Left lung (tissue), 10 donors: ENCODE measurements around the gene SFXN5. TPM values are rescaled to one million over a fixed set of nuclear protein-coding genes. Genes with fewer than 3 reads are reported as not detected.

Source experiments
- ATAC-seq: fragments of 200-7000 bp; cut with Tn5 transposase; one replicate; pipeline ENCODE4 v1.9.1; 2020; ENCODE audit warnings: moderate library complexity
- DNase-seq, 4 donors: peaks; one replicate each; pipeline ENCODE4 v3.0.0-alpha.2; 2013 to 2020
- H3K27ac ChIP-seq, 2 donors: fragments of 200-600 bp; sonication (generic) in 1 of 2; one replicate each; pipeline versions ENCODE4 v1.5.0 to v1.8.0; 2020 to 2021
- H3K27me3 ChIP-seq, 2 donors: fragments of 200-600 bp; sonication (generic) in 1 of 2; one replicate each; pipeline versions ENCODE4 v1.5.0 to v1.8.0; 2020 to 2021
- H3K36me3 ChIP-seq, 2 donors: fragments of 200-600 bp; sonication (generic) in 1 of 2; one replicate each; pipeline versions ENCODE4 v1.5.0 to v1.8.0; 2020 to 2021
- H3K4me1 ChIP-seq, 2 donors: fragments of 200-600 bp; one replicate each; pipeline ENCODE4 v1.8.0; 2021
- H3K4me3 ChIP-seq, 2 donors: fragments of 200-600 bp; sonication (generic) in 1 of 2; one replicate each; pipeline versions ENCODE4 v1.5.0 to v1.8.0; 2020 to 2021; ENCODE audit warnings: mild to moderate bottlenecking in 1 of 2
- H3K9me3 ChIP-seq, 2 donors: fragments of 200-600 bp; sonication (generic) in 1 of 2; one replicate each; pipeline versions ENCODE4 v1.5.0 to v1.8.0; 2020 to 2021
- CTCF ChIP-seq, 2 donors: fragments of 200-600 bp; sonication (generic) in 1 of 2; IDR thresholded peaks; one replicate each; pipeline versions ENCODE4 v1.5.0 to v1.8.0; 2021; ENCODE audit warnings: antibody characterized with exemption in 2 of 2
- intact Hi-C, 2 donors: fragments of 100-400 bp; cut with DNase I; formaldehyde crosslinking; loops; one replicate each; pipeline versions ENCODE4 v1.11.2 to v1.14.2; 2022
- polyA plus RNA-seq, 6 donors: library from polyadenylated mRNA; unstranded; fragments of 120-200 nt; gene quantifications; one replicate each; pipeline ENCODE4 v1.2.1, GENCODE V29; 2013; ENCODE audit not compliant: insufficient read length in 6 of 6
- total RNA-seq, 2 donors: library from RNA; stranded (reverse); fragmentation: NEBNext Ultra II Directional; extraction: Animal tissue kit (Norgen Biotek cat#: 25700); gene quantifications; one replicate each; pipeline ENCODE4 v1.2.1, GENCODE V29; 2021
- donor health status: DM: no; HTN: yes; CAD: no.
- donor health status: DM: no; HTN: no; CAD: no.

SFXN5 gene
- total and polyA plus RNA-seq, 8 donors = 14.5 to 21.1 (median 15.8) TPM

DNA sequence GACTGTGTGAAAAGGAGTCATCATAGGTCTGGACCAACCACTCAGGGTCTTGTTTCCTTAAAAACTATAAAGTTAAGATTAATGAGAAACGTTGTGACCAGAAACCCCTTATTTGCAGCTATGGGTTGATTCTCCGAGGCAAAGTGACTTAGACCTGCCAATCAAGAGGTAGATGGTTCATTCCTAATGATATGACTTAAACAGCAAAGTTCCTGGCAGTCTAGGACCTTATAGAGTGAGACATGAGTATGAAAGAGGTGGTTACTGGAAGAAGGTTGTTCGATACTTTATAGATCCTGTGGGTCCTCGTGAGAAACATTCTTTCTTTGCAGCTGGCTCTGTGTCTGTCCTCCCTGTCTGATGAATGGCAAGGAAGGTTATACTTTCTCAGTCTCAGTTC lies 8.0 kb downstream of the SFXN5 start:
- Histone ChIP-seq H3K36me3 (peaks cover 0 to 2% of the 10 kb centered on the region in 2 donors), H3K4me3 (no peak overlapping the region), H3K4me1 (peaks cover 0 to 10% of the 10 kb centered on the region in 2 donors), H3K27me3 (no peaks in the 10 kb centered on the region), H3K9me3 (no peaks in the 10 kb centered on the region), H3K27ac (no peak overlapping the region)
- DNase-seq (no peak), ATAC-seq (no peak)
- TF ChIP-seq CTCF (IDR thresholded peaks at IDR 0.05) = no peak
- intact Hi-C loops = no loop called here

GRCh38 chr2:73059106-73059505 lies 12.4 kb downstream of the SFXN5 start:
- no peaks in the 10 kb centered on the region for H3K27me3 ChIP-seq
- no peak for ATAC-seq
- peaks cover 0 to 4% of the 10 kb centered on the region in 2 donors for H3K4me1 ChIP-seq
- TF ChIP-seq CTCF (IDR thresholded peaks at IDR 0.05) = no peak
- no peak overlapping the region for H3K27ac ChIP-seq
- no peak overlapping the region for H3K4me3 ChIP-seq
- intact Hi-C loops = no loop called here
- peaks cover 0 to 17% of the 10 kb centered on the region in 2 donors for H3K9me3 ChIP-seq
- no peak for DNase-seq
- H3K36me3 ChIP-seq = peaks cover 0 to 35% of the 10 kb centered on the region in 2 donors

- Histone ChIP-seq H3K4me3 (no peak overlapping the region), H3K36me3 (peaks cover 0 to 39% of the 10 kb centered on the region in 2 donors), H3K27ac (no peak overlapping the region), H3K4me1 (no peaks in the 10 kb centered on the region), H3K27me3 (no peaks in the 10 kb centered on the region), H3K9me3 (peaks cover 0 to 17% of the 10 kb centered on the region in 2 donors)
- intact Hi-C loops = no loop called here
- DNase-seq (no peak), ATAC-seq (no peak)
- no peak for TF ChIP-seq CTCF (IDR thresholded peaks at IDR 0.05)
Measured at GRCh38 chr2:73054980-73055379, 16.5 kb downstream of the SFXN5 start.

- Histone ChIP-seq H3K4me1 (no peaks in the 10 kb centered on the region), H3K9me3 (peaks cover 0 to 17% of the 10 kb centered on the region in 2 donors), H3K27me3 (no peaks in the 10 kb centered on the region), H3K36me3 (peaks cover 0 to 37% of the 10 kb centered on the region in 2 donors), H3K4me3 (no peak overlapping the region), H3K27ac (no peak overlapping the region)
- intact Hi-C loops = no loop called here
- peak in 1 of 4 donors; percentile 16 for DNase-seq
- peak; percentile 29 for ATAC-seq
- TF ChIP-seq CTCF (IDR thresholded peaks at IDR 0.05) = no peak
Measured at GRCh38 chr2:73053316-73054114, 18.0 kb downstream of the SFXN5 start.

- peaks cover 0 to 4% of the 10 kb centered on the region in 2 donors for H3K36me3 ChIP-seq
- intact Hi-C loops = no loop called here
- no peak for ATAC-seq
- TF ChIP-seq CTCF (IDR thresholded peaks at IDR 0.05) = no peak
- no peaks in the 10 kb centered on the region for H3K9me3 ChIP-seq
- DNase-seq = no peak
- H3K27ac ChIP-seq = no peak overlapping the region
- no peaks in the 10 kb centered on the region for H3K27me3 ChIP-seq
- no peak overlapping the region for H3K4me3 ChIP-seq
- H3K4me1 ChIP-seq = no peaks in the 10 kb centered on the region
Measured at GRCh38 chr2:73050121-73050545, 21.4 kb downstream of the SFXN5 start.
